GM12892 (cell line): ENCODE data around the gene IL4R.

Source experiments
- POLR2A ChIP-seq: IDR thresholded peaks from 2 replicates; pipeline ENCODE4 v1.6.1; 2011; ENCODE audit warnings: low read depth, low read length, control low read depth
- POLR2AphosphoS5 ChIP-seq: IDR thresholded peaks from 2 replicates; pipeline ENCODE4 v1.6.1; 2011; ENCODE audit warnings: low read depth, low read length, control low read depth
- TAF1 ChIP-seq: IDR thresholded peaks from 2 replicates; pipeline ENCODE4 v1.6.1; 2011; ENCODE audit warnings: low read depth, mild to moderate bottlenecking, control low read depth, low read length, borderline replicate concordance

DNA sequence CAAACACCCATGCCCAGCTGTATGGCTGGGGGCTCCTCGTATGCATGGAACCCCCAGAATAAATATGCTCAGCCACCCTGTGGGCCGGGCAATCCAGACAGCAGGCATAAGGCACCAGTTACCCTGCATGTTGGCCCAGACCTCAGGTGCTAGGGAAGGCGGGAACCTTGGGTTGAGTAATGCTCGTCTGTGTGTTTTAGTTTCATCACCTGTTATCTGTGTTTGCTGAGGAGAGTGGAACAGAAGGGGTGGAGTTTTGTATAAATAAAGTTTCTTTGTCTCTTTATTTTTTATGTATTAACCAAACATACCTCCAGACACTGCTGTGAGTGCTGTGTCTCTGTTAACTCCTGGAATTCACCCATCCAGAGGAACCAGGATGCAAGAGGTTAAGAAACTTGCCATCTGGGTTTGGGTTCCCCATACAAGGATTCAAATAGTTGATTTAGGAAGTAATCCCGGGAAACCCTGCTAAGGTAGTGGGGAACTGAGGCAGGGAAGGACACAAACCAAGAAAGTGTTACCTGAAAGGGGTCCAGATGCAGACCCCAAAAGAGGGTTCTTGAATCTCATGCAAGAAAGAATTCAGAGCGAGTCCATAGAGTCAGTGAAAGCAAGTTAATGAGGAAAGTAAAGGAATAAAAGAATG is 50.8 kb downstream of the IL4R start:
- TF ChIP-seq POLR2AphosphoS5 (no peak), TAF1 (no peak), POLR2A (no peak)
